Pons (tissue), 1 donor: ENCODE data around the gene RNPS1.
"Not testable (repeated sequence)": the region's sequence is repeated elsewhere in the genome, so short reads cannot be mapped to it uniquely, and the experiment has no call there.

Source experiments
- DNase-seq: peaks from one replicate; pipeline ENCODE4 v3.0.0-alpha.2; 2016; ENCODE audit warnings: low spot score

RNPS1 gene

DNA sequence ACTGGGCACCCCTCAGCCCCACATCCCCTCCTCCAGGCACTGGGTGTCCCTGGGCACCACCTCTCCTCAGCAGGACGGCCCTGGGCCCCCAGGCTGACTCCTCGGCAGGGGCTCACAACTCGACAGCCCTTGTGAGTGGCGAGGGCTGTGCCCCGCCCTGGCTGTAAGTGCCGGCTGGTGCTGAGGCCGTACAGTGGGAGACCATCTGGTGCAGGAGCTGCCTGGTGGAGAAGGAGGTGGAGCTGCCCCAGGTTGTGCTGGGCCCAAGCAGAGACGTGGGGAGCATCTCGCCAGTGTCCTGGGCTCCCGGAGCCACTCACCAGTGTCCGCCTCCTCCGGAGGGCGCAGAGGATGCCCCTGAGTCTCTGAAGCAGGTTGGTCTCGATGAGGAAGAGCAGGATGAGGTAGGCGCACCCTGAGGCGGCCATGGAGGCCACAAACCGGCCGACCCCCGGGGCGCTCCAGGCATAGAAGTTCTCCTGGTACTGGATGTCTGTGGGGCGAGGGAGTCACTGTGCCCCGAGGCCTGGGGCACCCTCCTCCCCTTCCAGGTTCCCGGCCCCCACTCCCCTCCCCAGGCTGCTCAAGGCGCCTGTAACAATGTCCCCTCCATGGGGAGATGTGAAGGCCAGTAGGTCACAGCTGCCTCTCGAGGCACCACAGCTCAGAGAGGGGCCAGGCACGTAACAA is 15.1 kb upstream of the RNPS1 start:
- DNase-seq = no peak

GRCh38 chr16:2282262-2282661 is 14.3 kb upstream of the RNPS1 start:
- DNase-seq = no peak

DNA sequence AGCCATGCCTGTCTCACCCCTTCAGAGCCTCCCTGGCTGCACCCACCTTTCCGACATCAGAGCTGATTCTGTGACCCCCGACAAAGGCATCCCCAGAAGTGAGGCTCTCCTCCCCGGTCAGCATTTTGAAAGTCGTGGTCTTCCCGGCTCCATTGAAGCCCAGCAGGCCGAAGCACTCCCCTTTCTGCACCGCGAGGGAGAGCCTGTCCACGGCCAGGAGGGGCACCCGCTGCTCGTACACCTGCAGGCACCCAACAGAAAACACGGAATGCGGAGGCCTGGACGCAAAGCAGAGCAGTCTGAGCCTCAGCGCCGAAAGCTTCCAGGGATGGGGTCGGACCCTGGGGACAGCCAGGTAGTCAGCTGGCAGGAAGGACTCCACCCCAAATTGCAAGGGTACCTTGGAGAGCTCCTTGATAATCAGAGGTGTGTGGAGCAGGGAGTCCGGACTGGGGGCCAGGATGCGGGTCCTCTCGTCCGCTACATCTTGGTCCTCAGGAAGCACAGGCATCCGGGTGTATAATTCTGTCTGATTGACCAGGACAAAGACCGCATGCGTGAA is 13.1 kb upstream of the RNPS1 start:
- no peak for DNase-seq

DNA sequence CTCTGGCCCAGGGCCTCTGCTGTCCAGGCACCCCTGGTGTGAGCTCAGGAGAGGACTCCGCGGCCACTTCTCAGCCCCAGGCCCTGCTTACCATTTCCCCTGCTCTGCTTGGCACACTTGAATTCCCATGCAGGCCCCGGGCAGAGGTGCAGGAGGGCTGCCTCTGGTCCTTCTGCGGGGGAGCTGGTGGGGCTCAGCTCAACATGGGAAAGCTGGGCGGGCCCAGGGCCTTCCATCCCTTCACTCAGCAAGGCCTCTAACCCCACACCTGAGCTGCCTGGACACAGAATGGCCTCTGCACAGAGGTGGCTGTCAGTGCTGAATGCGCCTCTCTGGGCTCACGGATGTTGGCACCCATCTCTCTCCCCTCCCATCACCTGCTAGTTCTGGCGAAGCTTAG is 12.5 kb upstream of the RNPS1 start:
- DNase-seq = no peak

DNA sequence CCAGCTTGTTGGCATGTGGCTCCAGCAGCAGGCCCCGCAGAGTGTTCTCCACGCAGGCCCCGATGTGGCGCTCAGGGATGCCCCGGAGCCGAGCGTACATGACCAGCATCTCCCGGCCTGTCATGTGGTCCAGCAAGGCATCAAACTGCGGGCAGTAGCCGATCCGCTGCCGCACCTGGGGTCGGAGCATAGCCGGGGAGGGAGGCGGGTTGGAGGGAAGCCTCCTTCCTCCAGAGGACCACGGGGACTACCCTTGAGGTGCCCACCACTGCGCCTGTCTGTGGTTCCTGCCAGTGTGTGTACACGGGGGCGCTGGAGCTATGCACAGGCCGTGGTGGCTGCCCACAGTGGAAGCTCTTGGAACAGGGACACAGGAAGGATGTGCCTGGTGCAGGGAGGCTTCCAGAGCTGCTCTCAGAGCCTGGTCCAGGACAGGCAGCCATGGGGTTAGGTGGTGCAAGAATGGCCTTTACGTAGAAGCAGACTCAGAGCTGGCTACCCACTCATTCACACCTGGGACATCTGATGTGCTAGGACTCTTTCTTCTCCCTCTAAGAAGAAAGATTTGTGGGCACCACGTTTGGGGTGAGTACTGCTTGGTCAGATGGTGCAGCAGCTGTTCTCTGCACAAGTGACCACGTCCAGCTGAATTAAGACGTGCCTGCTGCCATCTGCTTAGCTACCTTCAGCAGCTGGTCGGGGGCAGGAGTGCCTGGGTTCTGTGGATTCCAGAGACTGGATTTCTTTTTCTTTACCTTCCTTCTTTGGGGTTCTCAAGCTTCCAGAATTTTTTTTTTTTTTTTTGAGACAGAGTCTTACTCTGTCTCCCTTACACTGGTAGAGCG is 11.3 kb upstream of the RNPS1 start:
- no peak for DNase-seq

GRCh38 chr16:2278272-2278608 is 10.3 kb upstream of the RNPS1 start:
- no peak for DNase-seq

GRCh38 chr16:2277466-2278271 is 9.7 kb upstream of the RNPS1 start:
- no peak for DNase-seq

DNA sequence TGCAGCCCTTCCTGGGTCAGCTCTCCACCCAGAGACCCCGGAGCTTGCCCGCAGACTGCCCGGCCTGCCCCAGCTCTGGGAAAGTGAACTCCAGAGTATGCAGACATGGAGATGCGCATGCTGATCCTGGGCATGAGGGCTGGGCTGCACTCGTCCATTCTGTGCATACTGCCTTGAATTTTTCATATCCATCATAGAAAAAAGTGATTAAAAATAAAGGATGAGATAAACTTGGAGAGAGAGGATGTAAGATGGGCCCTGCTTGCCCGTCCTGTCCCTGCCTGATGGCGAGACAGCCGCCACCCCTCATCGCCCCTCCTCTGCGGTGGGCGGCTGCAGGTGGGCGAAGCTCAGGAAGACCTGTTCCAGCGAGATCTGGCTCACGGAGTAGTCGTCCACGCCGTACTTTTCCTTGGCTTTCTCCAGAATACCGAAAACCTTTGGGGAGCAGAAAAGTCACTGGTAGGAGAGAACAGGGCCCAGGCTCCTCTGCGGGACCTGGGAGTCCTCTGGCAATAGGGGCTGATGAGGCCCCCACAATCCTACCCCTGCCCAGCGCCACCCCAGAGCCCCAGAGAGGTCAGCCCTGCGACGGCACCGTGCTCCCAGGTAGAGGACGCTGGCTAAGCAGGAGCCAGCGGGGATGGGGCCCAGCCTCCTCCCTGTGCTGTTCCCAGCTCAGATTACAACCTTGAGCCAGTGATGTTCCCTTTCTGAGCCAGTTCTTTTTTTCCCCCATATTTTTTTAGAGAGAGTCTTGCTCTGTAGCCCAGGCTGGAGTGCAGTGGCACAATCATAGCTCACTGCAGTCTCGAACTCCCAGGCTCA is 8.7 kb upstream of the RNPS1 start:
- no peak for DNase-seq

DNA sequence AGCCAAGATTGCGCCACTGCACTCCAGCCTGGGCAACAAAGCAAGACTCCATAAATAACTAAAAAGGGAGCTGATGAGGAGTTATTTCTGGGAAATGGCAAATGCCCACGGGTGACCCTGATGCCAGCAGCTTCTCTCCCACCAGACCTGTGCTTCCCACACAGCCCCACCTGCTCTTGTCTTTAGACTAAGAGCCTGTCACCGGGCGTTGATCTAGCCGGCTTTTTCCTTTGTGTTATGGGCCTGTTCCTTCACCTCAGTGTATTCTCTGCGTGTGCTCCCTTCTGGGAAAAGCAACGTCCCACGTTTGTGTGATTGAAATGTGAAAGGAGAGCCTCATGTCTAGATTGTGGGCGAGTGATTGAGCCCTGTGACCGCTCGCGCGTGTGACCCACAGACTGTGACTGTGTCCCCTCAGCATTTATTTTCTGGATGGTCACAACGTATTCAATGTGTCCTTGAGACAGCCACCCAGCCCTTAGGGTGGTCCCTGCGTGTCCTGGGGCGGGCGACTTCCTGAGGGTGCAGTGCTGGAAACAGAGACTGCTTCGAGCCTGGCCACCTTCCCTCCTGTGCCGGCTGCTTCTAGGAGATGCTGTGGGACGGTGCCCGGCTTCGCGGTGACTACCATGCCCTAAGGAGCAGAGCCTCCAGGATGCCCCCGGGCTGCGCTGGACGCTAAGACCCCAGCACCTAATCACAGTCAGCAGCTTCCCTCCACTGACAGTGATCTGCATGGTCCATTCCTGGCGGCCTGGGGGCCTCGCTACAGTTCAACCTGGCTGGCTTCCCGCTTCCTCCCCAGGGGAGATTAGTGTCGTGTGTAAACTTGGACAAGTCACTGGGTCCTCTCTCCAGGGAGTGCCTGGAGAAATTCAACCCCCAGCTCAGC is 7.8 kb upstream of the RNPS1 start:
- DNase-seq = no peak

DNA sequence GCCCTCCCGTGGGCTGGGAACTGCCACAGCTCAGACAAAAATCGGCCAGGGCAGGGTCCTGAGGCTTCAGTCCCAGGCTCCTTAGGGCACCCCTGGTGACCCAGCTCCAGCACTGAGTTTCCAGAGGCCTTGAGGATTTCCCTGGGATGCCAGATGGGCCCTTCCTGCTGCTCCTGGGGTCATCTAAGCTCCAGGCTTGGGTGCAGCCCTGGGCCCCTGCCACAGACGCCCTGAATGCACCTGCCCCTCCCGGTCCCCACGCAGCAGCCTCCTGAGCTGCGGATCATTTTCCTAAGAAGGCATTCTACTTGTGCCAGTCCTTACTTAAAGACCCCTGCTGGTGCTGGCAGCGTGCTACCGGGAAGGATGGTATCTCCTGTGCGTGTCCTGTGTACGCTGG is 6.0 kb upstream of the RNPS1 start:
- no peak for DNase-seq

DNA sequence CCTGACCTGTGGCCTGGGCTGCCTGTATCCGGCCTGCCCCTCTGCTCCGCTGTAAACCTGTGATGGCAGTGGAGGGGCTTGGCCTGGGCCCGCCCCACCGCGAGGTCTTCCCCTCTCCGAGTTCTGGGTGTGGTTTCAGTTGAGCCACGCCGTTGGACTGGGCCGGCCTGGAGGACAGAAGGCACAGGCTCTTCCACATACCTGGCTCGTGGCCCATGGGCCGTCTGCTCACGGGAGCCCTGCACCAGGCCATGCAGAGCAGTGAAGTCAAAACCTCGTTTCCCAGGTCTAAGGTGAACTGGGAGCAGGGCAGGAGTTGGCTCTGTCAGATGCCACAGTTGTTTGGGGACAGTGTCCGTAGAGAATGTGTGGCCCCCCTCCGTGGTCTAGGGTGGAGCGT is 5.6 kb upstream of the RNPS1 start:
- no peak for DNase-seq

- no peak for DNase-seq
These were observed 4.0 kb upstream of the RNPS1 start for GRCh38 chr16:2271848-2272461.

DNA sequence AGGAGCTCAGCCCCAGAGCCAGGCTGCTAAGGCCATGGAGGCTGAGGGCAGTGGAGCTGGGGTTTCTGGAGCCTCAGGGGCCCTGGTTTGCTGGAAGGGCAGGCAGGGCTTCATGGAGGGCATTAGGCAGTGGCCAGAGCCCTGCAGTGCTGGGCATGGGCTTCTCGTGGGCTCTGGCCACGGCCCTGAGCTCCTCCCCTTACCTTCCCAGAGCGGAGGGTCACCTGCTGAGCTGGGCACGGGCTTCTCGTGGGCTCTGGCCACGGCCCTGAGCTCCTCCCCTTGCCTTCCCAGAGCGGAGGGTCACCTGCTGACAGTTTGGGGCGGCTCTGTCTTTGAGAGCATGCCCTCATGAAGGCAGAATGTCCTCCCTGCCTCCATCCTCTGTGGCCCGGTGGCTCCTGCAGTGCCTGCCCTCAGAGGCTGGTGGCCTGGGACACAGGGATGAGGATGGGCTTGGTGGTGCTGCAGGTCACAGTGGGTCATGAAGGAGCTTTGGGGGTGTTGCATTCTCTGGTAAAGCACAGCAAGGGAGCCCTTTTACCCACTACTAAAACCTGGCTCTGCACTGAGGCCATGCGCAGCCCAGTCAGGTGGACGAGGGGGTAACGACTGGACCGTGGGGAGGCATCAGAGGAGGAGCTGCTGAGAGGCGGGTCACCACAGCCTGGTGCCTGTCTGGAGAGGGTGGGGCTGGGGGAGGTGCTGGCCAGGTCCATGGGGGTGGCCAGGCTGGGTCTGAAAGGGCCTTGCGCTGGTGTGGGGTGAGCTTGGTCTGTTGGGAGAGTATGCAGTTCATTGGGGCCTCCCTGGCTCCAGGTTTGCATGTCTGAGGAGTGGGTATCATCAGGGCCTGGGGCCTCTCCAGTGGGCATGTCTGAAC is 2.9 kb upstream of the RNPS1 start:
- no peak for DNase-seq

DNA sequence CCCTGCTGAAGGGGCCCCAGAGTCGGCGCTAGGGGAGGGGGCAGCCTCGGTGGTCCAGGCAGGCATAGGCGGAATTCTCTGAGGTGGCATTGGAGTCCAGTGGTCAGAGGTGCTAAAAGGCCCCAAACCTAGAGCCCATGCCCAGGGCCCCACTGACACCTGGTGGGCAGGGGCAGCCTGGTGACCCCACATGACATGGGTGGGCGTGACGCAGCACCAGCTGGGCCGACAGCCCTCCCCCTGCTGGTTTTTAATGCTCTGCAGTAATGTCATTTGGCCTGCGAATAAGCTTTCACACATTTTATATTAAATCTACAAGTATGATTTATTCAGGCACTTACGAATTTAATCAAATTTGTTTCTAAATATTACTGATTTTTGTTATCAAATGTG is 2.1 kb upstream of the RNPS1 start:
- no peak for DNase-seq

GRCh38 chr16:2267505-2267912 is 417 bp downstream of the RNPS1 start:
- not testable (repeated sequence) for DNase-seq

GRCh38 chr16:2266887-2267286 is 1.0 kb downstream of the RNPS1 start:
- not testable (repeated sequence) for DNase-seq

DNA sequence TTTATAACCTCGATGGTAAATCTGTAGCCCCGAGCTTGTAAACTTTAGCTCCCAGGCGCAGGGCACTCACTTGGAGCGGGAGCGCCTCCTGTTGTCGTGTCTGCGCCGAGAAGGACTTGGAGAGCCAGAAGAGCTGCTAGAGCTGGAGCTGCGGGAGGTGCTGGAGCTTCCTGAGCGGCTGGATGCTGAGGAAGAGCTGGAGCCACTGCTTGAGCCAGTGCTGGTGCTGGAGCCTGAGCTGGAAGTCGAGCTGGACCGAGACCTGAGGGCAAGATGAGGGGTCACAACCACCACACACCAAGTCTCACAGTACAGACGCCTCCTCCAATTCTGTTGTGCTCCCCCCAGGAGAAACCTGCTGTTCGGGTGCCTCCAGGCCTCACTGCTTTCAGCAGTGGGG is 4.9 kb downstream of the RNPS1 start:
- not testable (repeated sequence) for DNase-seq

GRCh38 chr16:2260250-2260649 is 7.7 kb downstream of the RNPS1 start:
- DNase-seq = no peak

DNA sequence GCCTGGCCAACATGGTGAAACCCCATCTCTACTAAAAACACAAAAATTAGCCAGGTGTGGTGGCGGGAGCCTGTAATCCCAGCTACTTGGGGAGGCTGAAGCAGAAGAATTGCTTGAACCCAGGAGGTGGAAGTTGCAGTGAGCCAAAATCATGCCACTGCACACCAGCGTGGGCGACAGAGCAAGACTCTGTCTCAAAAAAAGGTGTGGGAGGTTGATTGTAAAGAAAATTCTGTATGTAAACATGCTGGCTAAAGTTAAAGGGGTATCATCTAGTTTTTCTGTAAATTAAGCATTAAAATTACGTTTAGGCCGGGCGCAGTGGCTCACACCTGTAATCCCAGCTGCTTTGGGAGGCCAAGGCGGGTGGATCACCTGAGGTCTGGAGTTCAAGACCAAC is 9.4 kb downstream of the RNPS1 start:
- DNase-seq = not testable (repeated sequence)
